ENCODE measurements around the gene GGA3.
"Not testable (repeated sequence)": the region's sequence is repeated elsewhere in the genome, so short reads cannot be mapped to it uniquely, and the experiment has no call there.

Gene GGA3

GRCh38 chr17:75271955-75272847, 10.8 kb upstream of the GGA3 start:
- DNase-seq (ENCODE audit: low spot score): no peak

GRCh38 chr17:75271233-75271954, 10.0 kb upstream of the GGA3 start:
- peak; percentile 64 for DNase-seq (ENCODE audit: low spot score)

DNA sequence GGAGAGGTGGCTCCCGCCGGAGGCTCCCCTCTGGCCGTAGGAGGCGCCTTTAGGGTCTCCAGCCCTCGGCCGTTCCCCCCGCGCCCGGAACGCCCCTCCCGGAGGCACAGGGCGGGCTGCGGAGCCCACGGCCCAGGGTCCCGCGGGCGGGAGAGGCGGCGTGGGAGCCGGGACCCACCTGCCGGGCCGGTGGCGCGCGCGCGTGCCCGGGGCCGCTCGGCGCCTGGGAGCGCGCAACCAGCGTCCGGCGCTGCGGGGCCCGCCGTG, 9.5 kb upstream of the GGA3 start, which contains the start of gene MIF4GD:
Gene MIF4GD (minus strand): TSS at position 266 of the 267 bp plus-strand sequence. CDS start 1,036 bp downstream, outside the sequence.
- no peak for DNase-seq (ENCODE audit: low spot score)

DNA sequence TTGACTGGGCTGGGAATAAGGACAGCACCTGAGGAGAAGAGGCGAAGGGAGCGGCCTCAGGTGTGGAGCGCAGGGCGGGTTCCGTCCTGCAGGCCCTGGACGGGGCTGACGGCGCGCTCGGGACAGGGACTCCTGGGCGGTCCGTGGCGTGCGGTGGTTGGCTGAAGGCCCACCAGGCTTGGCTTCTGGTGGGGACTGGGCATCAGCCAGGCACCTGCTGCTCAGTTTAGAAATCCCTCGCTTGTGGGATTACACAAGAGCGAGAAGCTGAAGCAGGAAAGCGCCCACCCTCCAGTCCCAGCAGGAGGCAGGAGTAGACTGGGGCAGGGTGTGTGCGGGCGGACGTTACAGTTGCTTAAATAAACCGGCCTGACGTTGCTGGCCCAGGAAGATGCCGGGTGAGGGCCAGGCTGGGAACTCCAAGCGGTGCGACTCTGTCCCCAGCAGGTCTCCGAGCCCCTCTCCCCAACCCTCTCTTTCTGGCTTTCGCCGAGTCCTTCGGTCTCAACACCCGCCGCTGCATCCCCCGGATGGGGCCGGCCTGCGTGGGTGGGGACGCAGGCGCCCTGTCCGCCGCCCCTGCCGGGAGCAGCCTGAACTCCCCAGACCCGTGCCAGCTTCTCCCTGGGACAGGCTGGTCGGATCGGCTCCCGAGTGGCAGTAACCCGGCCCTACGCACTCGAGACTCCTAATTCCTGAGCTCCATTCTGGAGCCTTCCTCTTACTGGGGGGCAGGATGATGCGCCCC, 9.0 kb upstream of the GGA3 start:
- DNase-seq (ENCODE audit: low spot score): peak; percentile 90

GRCh38 chr17:75269844-75270217, 8.4 kb upstream of the GGA3 start:
- DNase-seq (ENCODE audit: low spot score): no peak

DNA sequence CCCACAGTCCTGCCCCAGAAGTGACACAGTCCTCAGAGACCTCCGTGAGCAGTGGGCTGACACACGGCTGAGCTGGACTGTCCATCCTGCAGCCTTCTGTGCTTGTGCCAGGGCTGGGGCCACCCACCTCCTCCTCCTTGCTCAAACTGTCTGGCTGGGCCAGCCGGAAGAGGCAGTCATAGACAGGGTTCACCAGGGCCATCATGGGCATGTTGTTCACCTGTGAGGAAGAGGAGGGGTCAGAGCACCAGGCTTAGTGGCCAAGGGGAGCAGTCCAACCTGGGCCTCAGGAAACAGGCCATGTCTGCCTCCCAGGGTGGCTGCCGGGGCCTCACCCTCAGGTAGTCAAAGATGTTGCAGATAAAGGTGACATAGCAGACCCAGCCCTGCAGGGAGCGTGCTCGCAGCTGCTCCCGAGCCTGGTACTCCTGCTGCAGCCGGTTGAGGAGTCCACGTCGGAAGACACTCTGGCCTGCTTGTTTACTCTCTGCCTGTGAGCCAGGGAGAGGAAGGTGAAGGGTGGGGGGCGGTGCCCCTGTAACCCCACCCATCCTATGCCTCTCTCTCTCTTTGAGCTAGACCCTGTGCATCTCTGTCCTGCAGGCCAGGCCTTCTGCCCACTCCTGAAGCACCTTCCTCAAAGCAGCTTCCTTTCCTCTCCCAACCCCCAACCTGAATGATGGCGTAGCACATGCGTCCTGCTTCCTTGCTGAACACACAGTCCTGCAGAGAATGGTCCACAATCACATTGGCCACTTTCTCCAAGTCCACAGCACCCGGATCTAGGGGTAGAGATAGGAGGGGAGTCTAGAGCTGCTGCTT, 6.2 kb upstream of the GGA3 start:
- no peak for DNase-seq (ENCODE audit: low spot score)

- no peak for DNase-seq (ENCODE audit: low spot score)
Measured at GRCh38 chr17:75267153-75267410, 5.7 kb upstream of the GGA3 start.

DNA sequence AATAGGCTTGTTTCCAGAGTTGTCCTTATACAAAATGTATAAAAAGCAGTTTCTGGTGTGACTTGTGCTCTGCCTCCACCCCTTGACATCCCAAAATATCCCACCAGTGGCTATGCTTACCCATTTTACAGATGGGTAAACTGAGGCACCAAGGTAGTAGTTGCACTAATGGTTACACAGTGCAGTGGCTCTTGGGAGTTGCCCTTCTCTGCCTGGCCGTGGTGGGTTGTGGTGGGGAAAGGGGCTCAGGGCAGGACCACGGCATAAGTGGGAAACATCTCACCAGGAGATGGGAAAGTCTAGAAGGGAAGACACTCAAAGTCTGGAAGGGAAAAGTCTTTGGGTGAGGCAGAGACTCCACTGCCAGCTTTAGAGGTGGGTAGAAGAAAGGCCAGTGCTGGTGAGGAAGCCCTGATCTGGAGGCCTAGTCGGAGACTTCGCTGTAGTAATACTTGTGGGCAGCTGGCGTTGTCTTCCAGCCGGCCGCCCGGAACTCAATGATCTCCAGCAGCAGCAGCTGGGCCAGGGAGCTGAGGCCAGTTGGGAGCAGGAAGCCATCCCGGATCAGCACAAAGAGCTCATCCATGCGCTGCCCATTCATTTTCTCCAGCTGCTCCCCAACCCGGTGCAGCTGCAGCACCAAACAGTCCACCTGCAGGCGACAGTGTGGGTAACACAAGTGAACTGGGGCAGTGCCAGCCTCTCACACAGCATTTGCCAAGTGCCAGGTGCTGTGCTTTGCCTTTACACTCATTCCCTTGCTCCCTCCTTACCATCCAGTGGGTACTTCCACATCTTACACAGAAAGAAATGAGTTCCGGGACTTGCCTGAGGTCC, 5.1 kb upstream of the GGA3 start:
- no peak for DNase-seq (ENCODE audit: low spot score)

GRCh38 chr17:75265614-75266315, 4.4 kb upstream of the GGA3 start:
- no peak for DNase-seq (ENCODE audit: low spot score)

- no peak for DNase-seq (ENCODE audit: low spot score)
Measured at GRCh38 chr17:75263055-75263454, 1.6 kb upstream of the GGA3 start.

DNA sequence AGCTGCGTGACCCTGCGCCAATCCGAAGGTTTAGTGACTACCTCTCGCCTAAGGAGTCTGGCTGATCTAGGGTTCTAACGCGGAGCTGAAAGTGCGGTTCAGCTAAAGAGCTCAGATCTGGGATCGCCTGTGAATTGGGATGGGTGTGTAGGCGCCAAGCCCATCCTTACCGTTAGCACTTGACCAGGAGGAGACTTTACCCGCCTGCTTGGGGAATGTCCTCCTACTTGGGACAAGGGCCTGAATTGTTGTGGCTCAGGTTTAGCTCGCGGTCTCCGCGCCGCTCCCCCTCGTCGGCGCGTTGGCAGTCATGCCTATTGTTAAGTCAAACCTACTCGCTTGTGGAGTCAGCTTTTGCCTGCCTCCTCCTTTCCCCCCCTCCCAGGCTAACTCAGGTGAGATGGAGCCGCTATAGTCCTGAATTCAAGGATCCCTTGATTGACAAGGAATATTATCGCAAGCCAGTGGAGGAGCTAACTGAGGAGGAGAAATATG, 753 bp upstream of the GGA3 start:
- no peak for DNase-seq (ENCODE audit: low spot score)

GRCh38 chr17:75260641-75261335, 618 bp downstream of the GGA3 start:
- DNase-seq (ENCODE audit: low spot score): peak; percentile 5

DNA sequence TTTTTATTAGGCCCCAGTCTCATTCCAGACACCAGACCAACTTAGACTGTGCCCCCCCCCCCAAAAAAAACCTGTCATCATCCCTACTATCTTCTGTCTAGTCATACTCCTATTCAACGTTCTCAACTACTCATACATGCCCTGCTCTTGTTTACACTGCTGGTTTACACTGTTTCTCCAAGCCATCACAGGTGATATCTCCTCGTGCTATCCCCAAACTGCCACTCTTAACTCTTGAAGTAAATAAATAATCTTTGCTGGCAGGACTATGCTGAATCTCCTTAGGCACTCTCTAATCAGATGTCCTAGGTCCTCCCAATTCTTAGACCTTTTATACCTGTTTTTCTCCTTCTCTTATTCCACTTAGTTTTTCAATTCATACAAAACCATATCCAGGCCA, 4.2 kb downstream of the GGA3 start:
- DNase-seq (ENCODE audit: low spot score): not testable (repeated sequence)

- not testable (repeated sequence) for DNase-seq (ENCODE audit: low spot score)
Measured at GRCh38 chr17:75255954-75256698, 5.3 kb downstream of the GGA3 start.

- DNase-seq (ENCODE audit: low spot score): no peak
Measured at GRCh38 chr17:75252039-75252816, 9.2 kb downstream of the GGA3 start.

- DNase-seq (ENCODE audit: low spot score): no peak
Measured at GRCh38 chr17:75250009-75250471, 11.4 kb downstream of the GGA3 start.

GRCh38 chr17:75249564-75249963, 11.8 kb downstream of the GGA3 start:
- DNase-seq (ENCODE audit: low spot score): no peak

- no peak for DNase-seq (ENCODE audit: low spot score)
Measured at GRCh38 chr17:75246404-75246803, 15.0 kb downstream of the GGA3 start.
